Activated CD8-positive, alpha-beta T cell treated with anti-CD3 and anti-CD28 coated beads for 36 hours (primary cell): ENCODE measurements around the gene MED26. TPM values are rescaled to one million over a fixed set of nuclear protein-coding genes. Genes with fewer than 3 reads are reported as not detected.
A peak's percentile ranks its signal among the peaks of the same experiment; 100 is the strongest.
"Not testable (repeated sequence)": the region's sequence is repeated elsewhere in the genome, so short reads cannot be mapped to it uniquely, and the experiment has no call there.

ENCODE experiments used
- ATAC-seq: fragments of 200-7000 bp; cut with Tn5 transposase; one replicate; pipeline ENCODE4 v1.10.0; 2021; ENCODE audit warnings: mild to moderate bottlenecking, moderate library complexity
- CTCF ChIA-PET: fragments of 350-600 bp; sonication (Branson Sonifier 250); formaldehyde crosslinking; loops from one replicate; lab custom pipeline; 2021; ENCODE audit warnings: antibody characterized with exemption; lab: Charles Lee
- POLR2A ChIA-PET: fragments of 350-600 bp; sonication (Branson Sonifier 250); formaldehyde crosslinking; loops from one replicate; lab custom pipeline; 2021; ENCODE audit warnings: antibody characterized with exemption; lab: Charles Lee
- DNase-seq: peaks from one replicate; pipeline ENCODE4 v3.0.0-alpha.2; 2020
- H3K27ac Mint-ChIP-seq: one replicate; pipeline ENCODE4 v1.8.0; 2021; ENCODE audit warnings: mild to moderate bottlenecking, mixed read lengths
- H3K27me3 Mint-ChIP-seq: one replicate; pipeline ENCODE4 v1.8.0; 2021; ENCODE audit warnings: mixed read lengths
- H3K36me3 Mint-ChIP-seq: one replicate; pipeline ENCODE4 v1.8.0; 2021; ENCODE audit warnings: low read depth, mixed read lengths
- H3K4me1 Mint-ChIP-seq: one replicate; pipeline ENCODE4 v1.8.0; 2021; ENCODE audit warnings: low read depth, mixed read lengths
- H3K4me3 Mint-ChIP-seq: one replicate; pipeline ENCODE4 v1.8.0; 2021; ENCODE audit warnings: mild to moderate bottlenecking, moderate library complexity, mixed read lengths
- H3K9me3 Mint-ChIP-seq: one replicate; pipeline ENCODE4 v1.8.0; 2021; ENCODE audit warnings: mixed read lengths
- intact Hi-C: fragments of 100-400 bp; cut with micrococcal nuclease; formaldehyde crosslinking; loops from one replicate; pipeline ENCODE4 v1.10.0; 2022
- total RNA-seq, 2 experiments: library from RNA; stranded (reverse); gene quantifications; one replicate each; pipeline ENCODE4 v1.2.3, GENCODE V29; 2021
- TF ChIP-seq, protein P1 (sequence below): fragments of 200-600 bp; IDR thresholded peaks from one replicate; pipeline ENCODE4 v1.8.0; 2022; ENCODE audit warnings: antibody characterized with exemption, mild to moderate bottlenecking

Gene MED26
- total RNA-seq, 2 experiments from 2014 or later, result 14.2 to 19.3 TPM

DNA sequence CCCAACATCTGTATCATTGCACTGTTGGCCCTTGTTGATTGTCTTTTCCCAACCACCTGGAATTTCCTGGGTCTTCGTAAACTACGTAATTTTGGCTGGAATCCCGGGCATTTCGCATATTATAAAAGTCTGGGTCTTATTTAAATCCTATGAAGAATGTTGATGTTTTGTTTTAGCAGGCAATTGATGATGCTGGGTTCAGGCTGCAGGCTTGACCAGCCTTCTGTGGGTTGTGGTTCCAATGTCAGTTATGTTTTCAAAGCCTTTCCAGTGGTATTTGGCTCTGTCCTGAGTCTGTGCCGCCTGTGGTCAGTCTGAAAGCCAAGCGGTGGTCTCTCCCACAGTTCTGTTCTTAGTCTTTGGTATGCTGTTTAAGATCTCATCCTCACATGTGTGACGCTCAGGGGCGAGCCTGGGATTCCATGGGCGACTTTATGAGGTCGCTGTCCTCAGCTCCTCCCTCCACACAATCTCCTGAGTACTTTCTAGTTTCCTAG lies 68.2 kb downstream of the MED26 start:
- POLR2A ChIA-PET, result interaction anchor here (0.7 kb wide), 1 partner anchor 14 kb away, joined by 3 read pairs; no protein-coding TSS in a partner anchor
- intact Hi-C loops, result no loop called here
- peaks cover under 1% of the 10 kb centered on the region for H3K4me1 Mint-ChIP-seq
- TF ChIP-seq, protein P1, sequence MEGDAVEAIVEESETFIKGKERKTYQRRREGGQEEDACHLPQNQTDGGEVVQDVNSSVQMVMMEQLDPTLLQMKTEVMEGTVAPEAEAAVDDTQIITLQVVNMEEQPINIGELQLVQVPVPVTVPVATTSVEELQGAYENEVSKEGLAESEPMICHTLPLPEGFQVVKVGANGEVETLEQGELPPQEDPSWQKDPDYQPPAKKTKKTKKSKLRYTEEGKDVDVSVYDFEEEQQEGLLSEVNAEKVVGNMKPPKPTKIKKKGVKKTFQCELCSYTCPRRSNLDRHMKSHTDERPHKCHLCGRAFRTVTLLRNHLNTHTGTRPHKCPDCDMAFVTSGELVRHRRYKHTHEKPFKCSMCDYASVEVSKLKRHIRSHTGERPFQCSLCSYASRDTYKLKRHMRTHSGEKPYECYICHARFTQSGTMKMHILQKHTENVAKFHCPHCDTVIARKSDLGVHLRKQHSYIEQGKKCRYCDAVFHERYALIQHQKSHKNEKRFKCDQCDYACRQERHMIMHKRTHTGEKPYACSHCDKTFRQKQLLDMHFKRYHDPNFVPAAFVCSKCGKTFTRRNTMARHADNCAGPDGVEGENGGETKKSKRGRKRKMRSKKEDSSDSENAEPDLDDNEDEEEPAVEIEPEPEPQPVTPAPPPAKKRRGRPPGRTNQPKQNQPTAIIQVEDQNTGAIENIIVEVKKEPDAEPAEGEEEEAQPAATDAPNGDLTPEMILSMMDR, result no peak
- no peak for DNase-seq
- CTCF ChIA-PET, result no interaction called here
- no peaks in the 10 kb centered on the region for H3K27me3 Mint-ChIP-seq
- no peaks in the 10 kb centered on the region for H3K9me3 Mint-ChIP-seq
- H3K27ac Mint-ChIP-seq, result no peak overlapping the region
- ATAC-seq, result no peak
- H3K4me3 Mint-ChIP-seq, result no peak overlapping the region
- peaks cover 53% of the 10 kb centered on the region for H3K36me3 Mint-ChIP-seq

DNA sequence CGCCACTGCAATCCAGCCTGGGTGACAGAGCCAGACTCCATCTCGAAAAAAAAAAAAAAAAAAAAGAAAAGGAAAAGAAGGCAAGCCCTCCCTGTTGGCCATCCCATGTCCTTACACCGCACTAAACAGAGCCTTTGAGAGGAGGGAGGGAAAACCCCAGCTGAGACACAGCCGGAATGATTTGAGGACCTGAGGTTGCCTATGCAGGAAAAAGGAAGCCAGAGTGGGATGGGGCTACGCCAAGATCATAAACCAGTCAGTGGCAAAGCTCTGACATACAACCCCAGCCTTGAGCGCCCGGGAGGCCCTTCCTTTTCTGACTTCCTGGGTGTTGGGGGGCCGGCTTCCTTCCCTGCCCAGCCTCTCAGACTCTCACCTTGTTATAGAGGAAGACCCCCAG lies 73.2 kb downstream of the MED26 start:
- no peak for DNase-seq
- Mint-ChIP-seq H3K36me3 (peaks cover 30% of the 10 kb centered on the region), H3K27ac (no peak overlapping the region), H3K27me3 (no peaks in the 10 kb centered on the region), H3K4me1 (peaks cover 4% of the 10 kb centered on the region), H3K9me3 (no peaks in the 10 kb centered on the region), H3K4me3 (no peak overlapping the region)
- ChIA-PET POLR2A (no interaction called here), CTCF (interaction anchor here (0.6 kb wide), 1 partner anchor 519 kb away, joined by 3 read pairs; no protein-coding TSS in a partner anchor)
- ATAC-seq, result no peak
- intact Hi-C loops, result no loop called here
- TF ChIP-seq, protein P1, result no peak

DNA sequence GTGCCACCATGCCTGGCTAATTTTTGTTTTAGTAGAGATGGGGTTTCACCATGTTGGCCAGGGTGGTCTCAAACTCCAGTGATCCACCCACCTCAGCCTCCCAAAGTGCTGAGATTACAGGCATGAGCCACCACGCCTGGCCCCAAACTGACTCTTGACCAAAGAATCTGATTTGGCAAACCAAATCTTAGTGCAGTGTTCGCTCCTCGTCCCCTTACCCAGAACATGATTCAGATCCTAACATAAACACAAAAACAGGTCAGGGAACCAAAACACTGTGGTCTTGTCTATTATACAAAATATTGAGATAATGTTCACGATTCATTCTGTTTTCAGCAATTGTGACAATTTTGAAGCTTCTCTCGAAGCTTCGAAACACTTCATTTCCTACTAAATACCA lies 76.1 kb downstream of the MED26 start:
- H3K4me3 Mint-ChIP-seq, H3K27ac Mint-ChIP-seq, DNase-seq, ATAC-seq, intact Hi-C loops, CTCF ChIA-PET, H3K27me3 Mint-ChIP-seq, H3K9me3 Mint-ChIP-seq, H3K4me1 Mint-ChIP-seq: not testable (repeated sequence)
- H3K36me3 Mint-ChIP-seq, result peaks cover 21% of the 10 kb centered on the region
- POLR2A ChIA-PET, result interaction anchor here (1.1 to 2.0 kb wide), 2 partner anchors 11 to 33 kb away, joined by 3 to 5 read pairs; no protein-coding TSS in a partner anchor

DNA sequence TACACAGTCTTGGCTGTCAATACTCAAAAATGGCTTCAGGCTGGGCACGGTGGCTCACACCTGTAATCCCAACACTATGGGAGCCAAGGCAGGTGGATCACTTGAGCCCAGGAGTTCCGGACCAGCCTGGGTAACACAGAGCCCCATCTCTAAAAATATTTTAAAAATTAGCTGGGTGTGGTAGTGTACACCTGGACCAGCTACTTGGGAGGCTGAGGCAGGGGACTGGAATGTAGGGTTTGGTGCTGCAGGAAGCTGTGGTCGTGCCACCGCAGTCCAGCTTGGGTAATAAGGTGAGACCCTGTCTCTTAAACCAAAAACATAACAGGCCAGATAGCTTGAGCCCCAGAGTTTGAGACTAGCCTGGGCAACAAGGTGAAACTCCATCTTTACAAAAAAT lies 79.0 kb downstream of the MED26 start:
- POLR2A ChIA-PET, result interaction anchor here (1.1 kb wide), 1 partner anchor 14 kb away, joined by 3 read pairs; no protein-coding TSS in a partner anchor
- intact Hi-C loops, result no loop called here
- CTCF ChIA-PET, result no interaction called here
- H3K27ac Mint-ChIP-seq, result no peak overlapping the region
- peaks cover 18% of the 10 kb centered on the region for H3K36me3 Mint-ChIP-seq
- H3K9me3 Mint-ChIP-seq, result no peaks in the 10 kb centered on the region
- H3K27me3 Mint-ChIP-seq, result no peaks in the 10 kb centered on the region
- no peak overlapping the region for H3K4me3 Mint-ChIP-seq
- peaks cover 18% of the 10 kb centered on the region for H3K4me1 Mint-ChIP-seq
- DNase-seq (no peak), ATAC-seq (no peak)
- TF ChIP-seq, protein P1, result no peak

DNA sequence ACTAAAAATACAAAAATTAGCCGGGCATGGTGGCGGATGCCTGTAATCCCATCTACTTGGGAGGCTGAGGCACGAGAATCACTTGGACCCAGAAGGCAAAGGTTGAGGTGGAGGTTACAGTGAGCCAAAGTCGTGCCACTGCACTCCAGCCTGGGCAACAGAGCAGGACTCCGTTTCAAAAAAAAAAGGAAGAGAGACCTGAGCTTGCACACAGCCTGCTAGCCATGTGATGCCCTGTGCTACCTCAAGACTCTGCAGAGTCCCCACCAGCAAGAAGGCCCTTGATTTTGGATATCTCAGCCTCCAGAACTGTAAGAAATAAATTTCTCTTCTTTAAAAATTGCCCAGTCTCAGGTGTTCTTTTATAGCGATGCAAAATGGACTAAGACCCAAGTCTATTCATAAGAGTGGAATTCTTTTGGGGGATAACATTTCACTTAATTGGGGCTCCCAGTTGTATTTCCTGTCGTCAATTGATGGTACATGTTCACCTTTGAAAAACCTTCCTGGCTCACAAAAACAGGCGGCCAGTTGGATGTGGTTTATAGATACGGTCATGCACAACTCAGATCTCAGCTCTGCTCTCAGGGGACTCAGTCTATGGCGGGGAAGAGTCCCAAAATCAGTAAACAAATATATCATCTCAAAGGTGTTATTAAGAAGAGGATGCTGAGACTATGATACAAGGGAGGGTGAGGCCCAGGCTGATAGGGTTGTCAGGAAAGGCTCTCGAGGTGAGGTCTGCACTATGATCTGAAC lies 83.4 kb downstream of the MED26 start:
- Mint-ChIP-seq H3K9me3 (no peaks in the 10 kb centered on the region), H3K4me1 (peaks cover 34% of the 10 kb centered on the region), H3K27me3 (no peaks in the 10 kb centered on the region), H3K27ac (peak overlapping the region; percentile 57), H3K4me3 (peak overlapping the region; percentile 57), H3K36me3 (peaks cover 23% of the 10 kb centered on the region)
- ChIA-PET CTCF (no interaction called here), POLR2A (interaction anchor here (0.6 to 1.5 kb wide), 2 partner anchors 17 to 347 kb away, joined by 3 read pairs; no protein-coding TSS in a partner anchor)
- ATAC-seq (no peak), DNase-seq (no peak)
- intact Hi-C loops, result no loop called here
- TF ChIP-seq, protein P1, result no peak

DNA sequence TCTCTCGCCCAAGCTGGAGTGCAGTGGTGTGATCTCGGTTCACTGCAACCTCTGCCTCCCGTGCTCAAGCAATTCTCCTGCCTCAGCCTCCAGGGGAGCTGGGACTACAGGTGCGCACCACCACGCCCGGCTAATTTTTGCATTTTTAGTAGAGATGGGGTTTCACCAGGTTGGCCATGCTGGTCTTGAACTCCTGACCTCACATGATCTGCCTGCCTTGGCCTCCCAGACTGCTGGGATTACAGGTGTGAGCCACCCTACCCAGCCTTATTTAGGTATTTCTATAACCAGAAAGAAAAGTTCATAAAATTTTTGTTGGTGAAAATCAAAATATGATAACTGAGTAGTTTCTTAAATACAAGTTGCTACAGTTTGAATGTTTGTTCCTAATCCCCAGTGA lies 84.3 kb downstream of the MED26 start:
- peak; percentile 13 for DNase-seq
- H3K9me3 Mint-ChIP-seq, ATAC-seq, intact Hi-C loops, H3K27me3 Mint-ChIP-seq: not testable (repeated sequence)
- peak overlapping the region; percentile 92 for H3K27ac Mint-ChIP-seq
- H3K4me3 Mint-ChIP-seq, result peak overlapping the region; percentile 83
- ChIA-PET POLR2A (interaction anchor here (0.6 to 4.4 kb wide), 6 partner anchors 18 to 509 kb away, joined by 3 to 35 read pairs (median 3); partner anchors contain the start of gene MED26), CTCF (interaction anchor here (0.7 to 1.5 kb wide), 4 partner anchors 14 to 101 kb away, joined by 3 to 4 read pairs (median 3); partner anchors contain the start of genes C19orf44 and CALR3)
- peaks cover 29% of the 10 kb centered on the region for H3K36me3 Mint-ChIP-seq
- peaks cover 39% of the 10 kb centered on the region for H3K4me1 Mint-ChIP-seq
